K562 (cell line): Measurements from ENCODE around the gene SIK3. TPM values are rescaled to one million over a fixed set of nuclear protein-coding genes. Genes with fewer than 3 reads are reported as not detected.

Source experiments
- CTCF ChIP-seq, 3 experiments: IDR thresholded peaks in 2 of 3; conservative IDR thresholded peaks in 1 of 3; 2 replicates each; pipeline ENCODE4 v1.5.1; 2011 to 2012; ENCODE audit warnings: low read length in 3 of 3, mild to moderate bottlenecking in 3 of 3, control low read depth in 2 of 3, improper control_type of control experiment in 1 of 3, inconsistent platforms in 1 of 3, low read depth in 1 of 3, mixed read lengths in 1 of 3, moderate library complexity in 1 of 3; ENCODE audit not compliant: insufficient read depth in 2 of 3
- GTF2B ChIP-seq: IDR thresholded peaks from 2 replicates; pipeline ENCODE4 v1.6.1; 2011; ENCODE audit not compliant: insufficient read length; ENCODE audit errors: extremely low read depth
- HDAC2 ChIP-seq: fragments of 450-650 bp; IDR thresholded peaks from 2 replicates; pipeline ENCODE4 v1.6.1; 2016; ENCODE audit warnings: mild to moderate bottlenecking
- NFIC ChIP-seq: fragments of 450-650 bp; IDR thresholded peaks from 2 replicates; pipeline ENCODE4 v1.6.1; 2017; ENCODE audit warnings: mild to moderate bottlenecking, inconsistent platforms
- PML ChIP-seq: IDR thresholded peaks from 2 replicates; pipeline ENCODE4 v1.6.1; 2012; ENCODE audit warnings: low read length, inconsistent platforms
- SPI1 ChIP-seq: IDR thresholded peaks from 2 replicates; pipeline ENCODE4 v1.6.1; 2011; ENCODE audit warnings: low read depth, low read length, control low read depth, borderline replicate concordance
- STAT6 ChIP-seq: sonication (generic); formaldehyde crosslinking; IDR thresholded peaks from 2 replicates; pipeline ENCODE4 v1.8.1; 2023; ENCODE audit warnings: mild to moderate bottlenecking, missing genetic modification reagents
- TCF3 ChIP-seq: sonication (generic); formaldehyde crosslinking; IDR thresholded peaks from 2 replicates; pipeline ENCODE4 v1.4.0; 2020; ENCODE audit warnings: mild to moderate bottlenecking, missing genetic modification reagents
- UBTF ChIP-seq, 2 experiments: IDR thresholded peaks; 2 replicates each; pipeline ENCODE4 v1.6.1; 2012; ENCODE audit warnings: improper control_type of control experiment in 2 of 2, low read depth in 2 of 2, low read length in 2 of 2, borderline replicate concordance in 1 of 2
- YY1 ChIP-seq, 3 experiments: IDR thresholded peaks; 2 replicates each; pipeline ENCODE4 v1.6.1; 2011; ENCODE audit warnings: low read length in 2 of 3, mild to moderate bottlenecking in 2 of 3, moderate library complexity in 2 of 3, borderline replicate concordance in 1 of 3, control low read depth in 1 of 3, low read depth in 1 of 3; ENCODE audit not compliant: insufficient read depth in 3 of 3, insufficient replicate concordance in 2 of 3, control insufficient read depth in 1 of 3, insufficient read length in 1 of 3; ENCODE audit errors: extremely low read depth in 1 of 3
- ZBTB2 ChIP-seq: fragments of 450-650 bp; IDR thresholded peaks from 2 replicates; pipeline ENCODE4 v1.6.1; 2016; ENCODE audit warnings: antibody characterized with exemption
- ZBTB7A ChIP-seq: IDR thresholded peaks from 2 replicates; pipeline ENCODE4 v1.6.1; 2011; ENCODE audit warnings: low read depth, mild to moderate bottlenecking, low read length, moderate library complexity, borderline replicate concordance; ENCODE audit not compliant: control insufficient read depth
- ZFX ChIP-seq: sonication (generic); formaldehyde crosslinking; IDR thresholded peaks from 2 replicates; pipeline ENCODE4 v1.8.0; 2022; ENCODE audit warnings: mild to moderate bottlenecking, missing genetic modification reagents, moderate library complexity
- ZNF644 ChIP-seq: fragments of 200-800 bp; sonication (Bioruptor generic); IDR thresholded peaks from 2 replicates; pipeline ENCODE4 v1.6.1; 2016; ENCODE audit warnings: low read depth, missing genetic modification characterization, missing compliant biosample characterization
- polyA plus RNA-seq, 8 experiments: library from polyadenylated mRNA; depleted of rRNA in 4 of 8; stranded (reverse) in 5 of 8; unstranded in 3 of 8; fragments of >200 nt; fragmentation: Nextera tagmentation in 2 of 8; fragmentation: Illumina TruSeq in 1 of 8; extraction: Ambion mirVana in 2 of 8; extraction: Trizol in 1 of 8; gene quantifications; 2 replicates each; pipeline versions ENCODE4 v1.2.1 to v1.2.3, GENCODE V29; 2011 to 2014; ENCODE audit warnings: inconsistent platforms in 1 of 8, missing spikeins in 1 of 8
- total RNA-seq, 7 experiments: library from RNA; depleted of rRNA in 6 of 7; stranded (reverse); fragments of >200 nt in 6 of 7; fragmentation: Illumina TruSeq in 2 of 7; extraction: Trizol in 2 of 7; gene quantifications; 2 replicates each; pipeline versions ENCODE4 v1.2.1 to v1.2.3, GENCODE V29; 2011 to 2021; ENCODE audit warnings: low replicate concordance in 1 of 7

The SIK3 gene
- total and polyA plus RNA-seq, 9 of the 15 experiments (the other 6 are each of a cell fraction or from before 2014, with no cell fraction given): 1.6 to 21.6 (median 8.0) TPM

- TF ChIP-seq TCF3 (CRISPR knock-in tag): peak; percentile 34; the same call in 1 of the 2 replicates
- TF ChIP-seq SPI1: peak; percentile 71
- no peak; the same call in 1 of the 2 replicates for TF ChIP-seq PML
- 0 out of 2 replicates have a peak, but pooled peaks have one; percentile 31 for TF ChIP-seq ZBTB2
- peak; percentile 5; the same call in 1 of the 2 replicates for TF ChIP-seq NFIC
- peak; percentile 69 for TF ChIP-seq ZFX
- peak; percentile 33; the same call in 1 of the 2 replicates for TF ChIP-seq ZBTB7A
- TF ChIP-seq YY1 (IDR thresholded peaks at IDR 0.05; ENCODE audit: borderline replicate concordance in 1 of 3, control insufficient read depth in 1 of 3, extremely low read depth in 1 of 3, insufficient read depth in 3 of 3, insufficient read length in 1 of 3, insufficient replicate concordance in 2 of 3, low read depth in 1 of 3, low read length in 2 of 3): peak in 1 of 3 experiments; percentile 32
- peak; percentile 37 to 41; a peak in 1 of 4 replicates for TF ChIP-seq UBTF (IDR thresholded peaks at IDR 0.05; ENCODE audit: borderline replicate concordance in 1 of 2, low read depth in 2 of 2, low read length in 2 of 2)
- 0 out of 2 replicates have a peak, but pooled peaks have one; percentile 46 for TF ChIP-seq HDAC2
- TF ChIP-seq STAT6 (CRISPR knock-in tag): 0 out of 2 replicates have a peak, but pooled peaks have one; percentile 37
- no peak for TF ChIP-seq GTF2B
- no peak for TF ChIP-seq ZNF644
- peak; percentile 26 to 50 (median 30); a peak in 4 of 6 replicates for TF ChIP-seq CTCF (IDR thresholded peaks at IDR 0.05 in 2 of 3, conservative IDR thresholded peaks at IDR 0.05 in 1 of 3; ENCODE audit: insufficient read depth in 2 of 3, low read depth in 1 of 3, low read length in 3 of 3)
Measured at GRCh38 chr11:117096201-117096991, 1.8 kb downstream of the SIK3 start (continued).
